Measurements from ENCODE around the gene SNX25.
A peak's percentile ranks its signal among the peaks of the same experiment; 100 is the strongest.
"Not testable (repeated sequence)": the region's sequence is repeated elsewhere in the genome, so short reads cannot be mapped to it uniquely, and the experiment has no call there.

SNX25 gene

DNA sequence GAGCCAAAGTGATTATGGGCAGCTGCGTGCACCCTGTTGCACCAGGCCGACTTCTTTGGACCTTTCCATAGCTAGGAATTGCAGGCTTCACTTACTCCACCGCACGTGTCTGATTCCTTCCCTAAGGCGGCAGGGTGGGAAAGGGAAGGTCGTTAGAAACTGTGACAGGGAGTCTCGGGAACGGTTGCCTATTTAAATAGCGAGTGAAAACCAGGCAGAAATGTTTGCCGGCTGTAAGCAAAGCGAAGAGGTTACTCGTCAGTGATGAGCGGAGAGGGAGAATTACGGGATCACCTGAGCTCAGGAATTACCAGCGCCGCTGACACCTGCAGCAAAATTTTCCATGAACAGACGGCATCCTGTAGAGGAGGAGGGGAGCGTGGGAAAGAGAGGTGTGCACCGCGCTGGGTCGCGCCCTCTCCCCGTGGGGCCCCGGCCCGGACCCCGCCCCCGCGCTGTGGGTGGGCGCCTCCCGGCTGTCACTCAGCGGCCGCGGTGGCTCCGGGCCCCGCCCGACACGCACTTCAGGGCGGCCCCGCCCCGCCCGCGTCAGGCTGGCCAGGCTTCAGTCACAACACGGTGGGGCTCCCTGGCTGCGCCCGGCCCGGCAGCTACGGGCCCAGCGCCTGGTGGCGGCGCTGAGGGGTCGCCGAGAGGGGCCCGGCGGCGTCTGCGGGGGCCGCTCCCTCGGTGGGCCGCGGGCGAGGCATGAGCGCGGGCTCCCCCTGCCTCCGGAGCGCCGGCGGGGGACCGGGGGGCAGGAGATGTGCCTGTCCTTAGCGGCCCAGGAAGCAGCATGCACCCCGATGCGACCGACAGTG, at the start of gene SNX25:
Gene SNX25, plus strand, starts transcription at position 568 of the 821 bp plus-strand sequence. Its CDS starts 229 bp downstream, at position 797.
- peak in 57 of 58 donors; percentile 3 to 89 (median 79) for DNase-seq

DNA sequence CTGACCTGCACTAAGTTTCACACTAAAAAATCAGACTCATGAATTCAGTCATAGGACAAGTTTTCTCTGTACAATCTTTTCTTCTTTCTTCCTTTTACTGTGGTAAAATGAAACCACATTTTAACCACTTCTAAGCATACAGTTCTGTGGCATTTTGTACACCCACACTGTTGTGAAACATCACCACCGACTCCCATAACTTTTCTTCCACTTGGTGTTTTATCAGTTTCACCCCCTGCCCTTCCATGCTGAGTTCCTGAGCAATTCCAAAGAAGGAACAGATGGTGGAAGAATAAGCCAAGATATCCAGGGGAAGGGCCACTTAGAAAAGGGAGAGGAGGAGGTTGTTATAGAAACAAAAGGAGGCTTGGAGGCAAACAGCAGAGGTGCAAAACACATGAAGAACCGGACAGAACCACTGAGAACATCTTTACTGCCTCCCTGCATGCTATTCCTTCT, 43.8 kb upstream of the SNX25 start:
- no peak for DNase-seq

DNA sequence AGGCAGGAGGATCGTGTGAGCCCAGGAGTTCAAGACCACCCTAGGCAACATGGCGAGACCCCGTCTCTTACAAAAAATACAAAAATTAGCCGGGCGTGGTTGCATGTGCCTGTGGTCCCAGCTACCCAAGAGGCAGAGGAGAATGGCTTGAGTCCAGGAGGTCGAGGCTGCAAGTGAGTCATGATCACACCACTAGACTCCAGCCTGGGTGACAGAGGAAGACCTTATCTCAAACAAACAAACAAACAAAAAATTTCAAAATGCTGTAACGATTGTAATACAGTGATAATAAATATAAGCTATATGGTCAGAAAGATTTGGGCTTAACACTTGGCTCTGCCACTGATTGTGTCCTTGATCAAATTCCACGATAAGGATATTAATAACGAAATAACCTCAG, 42.2 kb upstream of the SNX25 start:
- DNase-seq, result no peak

DNA sequence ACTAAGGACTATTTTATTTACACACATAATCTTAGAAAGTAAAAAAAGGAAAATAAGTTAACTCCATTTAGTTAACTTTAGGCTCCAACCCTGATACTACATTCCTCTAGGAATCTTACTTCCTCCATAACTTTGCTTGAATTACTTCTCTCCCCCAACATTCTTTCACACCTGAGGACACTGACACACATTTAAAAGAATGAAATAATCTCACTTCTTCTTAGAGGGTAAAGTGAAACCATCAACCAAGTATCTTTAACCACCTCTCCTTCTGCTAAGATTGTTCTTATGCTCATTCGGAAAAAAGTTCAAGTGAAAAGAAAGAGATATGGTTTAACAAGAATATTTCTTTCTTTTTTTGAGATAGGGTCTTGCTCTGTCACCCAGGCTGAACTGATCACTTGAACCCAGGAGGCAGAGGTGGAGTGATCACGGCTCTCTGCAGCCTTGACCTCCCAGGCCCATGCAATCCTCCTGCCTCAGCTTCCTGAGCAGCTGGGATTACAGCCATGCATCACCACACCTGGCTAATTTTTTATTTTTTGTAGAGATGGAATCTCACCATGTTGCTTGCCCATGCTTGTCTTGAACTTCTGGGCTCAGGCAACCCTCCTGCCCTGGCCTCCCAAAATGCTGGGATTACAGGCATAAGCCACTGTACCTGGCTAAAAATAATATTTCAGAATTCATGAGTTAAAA, 37.9 kb upstream of the SNX25 start:
- no peak for DNase-seq

DNA sequence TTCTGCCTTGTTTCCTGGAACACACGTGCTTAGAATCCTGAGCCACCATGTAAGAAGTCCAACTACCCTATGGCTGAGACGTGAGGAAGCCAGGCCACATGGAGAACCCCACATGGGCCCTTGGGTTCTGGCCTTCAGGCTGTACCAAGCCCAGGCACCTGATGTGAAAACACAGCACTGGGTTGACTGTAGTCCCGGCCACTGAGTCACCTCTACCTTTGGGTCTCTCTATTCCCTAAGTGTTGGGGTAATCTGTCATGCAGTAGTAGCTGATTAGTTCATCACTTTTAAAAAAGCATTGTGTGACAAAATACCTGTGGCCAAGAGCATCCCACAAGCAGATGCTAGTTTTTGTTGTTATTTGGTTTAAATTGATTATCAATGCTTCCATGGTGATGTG, 29.9 kb upstream of the SNX25 start:
- no peak for DNase-seq

DNA sequence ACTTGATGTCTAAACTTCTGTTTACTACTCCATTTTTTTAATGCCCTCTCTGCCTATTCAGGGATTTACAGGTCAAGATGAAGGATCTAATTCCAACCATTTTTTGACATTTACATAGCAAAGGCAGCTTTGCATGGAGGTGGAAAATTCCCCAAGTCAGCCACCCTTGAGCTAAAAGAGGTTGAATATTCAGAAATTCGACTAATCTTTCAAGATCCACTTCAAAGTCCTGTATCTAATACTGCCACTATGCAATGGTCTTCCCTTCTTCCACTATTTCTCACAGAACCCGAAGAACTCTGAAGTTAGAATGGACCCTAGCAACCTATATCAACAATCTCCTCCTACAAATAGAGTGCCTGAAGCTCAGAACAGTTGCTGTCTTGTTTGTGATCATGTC, 27.2 kb upstream of the SNX25 start:
- no peak for DNase-seq

DNA sequence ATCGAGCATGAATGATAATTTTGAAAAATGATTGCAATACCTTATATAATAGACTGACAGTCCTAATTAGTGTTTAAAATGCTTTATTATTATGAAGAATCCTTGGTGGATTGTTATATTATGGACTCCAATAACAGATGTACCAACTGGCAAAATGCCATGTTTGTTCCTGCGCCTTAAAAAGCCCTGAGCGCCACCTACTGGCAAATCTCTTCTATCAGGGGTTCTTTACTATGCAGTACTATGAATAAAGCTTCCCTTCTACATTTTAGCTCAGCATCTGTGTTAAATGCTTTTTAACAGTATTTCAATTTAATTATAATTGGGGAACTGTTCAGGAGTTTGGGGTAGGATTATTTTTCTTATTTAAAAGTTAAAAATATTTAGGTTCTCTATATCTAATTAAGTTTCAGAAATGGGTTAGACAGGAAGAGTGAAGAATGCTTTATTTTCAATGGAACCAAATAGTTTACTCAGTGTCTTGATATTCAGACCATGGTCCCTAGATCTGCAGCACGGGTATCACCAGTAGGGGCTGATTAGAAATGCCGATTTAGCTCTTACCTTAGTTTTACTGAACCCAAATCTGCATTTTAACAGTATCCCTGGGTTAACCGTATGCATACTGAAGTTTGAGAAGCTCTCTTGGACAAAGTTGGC, 25.6 kb upstream of the SNX25 start:
- peak in 50 of 58 donors; percentile 1 to 84 (median 42) for DNase-seq

DNA sequence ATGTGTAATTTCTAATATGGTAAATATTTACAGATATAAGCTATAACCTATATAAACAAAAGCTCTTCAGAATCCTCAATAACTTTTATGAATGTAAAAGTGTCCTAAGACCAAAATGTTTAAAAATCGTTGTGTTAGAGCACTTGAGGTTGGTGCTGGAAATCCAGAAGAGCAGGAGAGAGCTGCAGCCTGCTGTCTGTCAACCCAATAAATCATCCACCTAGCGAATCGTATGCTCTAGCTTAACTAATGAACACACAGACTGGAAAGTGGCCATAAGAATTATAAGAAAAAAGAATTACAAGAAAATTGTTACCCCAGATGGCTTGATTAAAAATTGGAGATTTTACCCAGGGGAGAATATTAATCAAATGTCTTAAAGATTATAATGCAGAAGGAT, 22.6 kb upstream of the SNX25 start:
- no peak for DNase-seq

DNA sequence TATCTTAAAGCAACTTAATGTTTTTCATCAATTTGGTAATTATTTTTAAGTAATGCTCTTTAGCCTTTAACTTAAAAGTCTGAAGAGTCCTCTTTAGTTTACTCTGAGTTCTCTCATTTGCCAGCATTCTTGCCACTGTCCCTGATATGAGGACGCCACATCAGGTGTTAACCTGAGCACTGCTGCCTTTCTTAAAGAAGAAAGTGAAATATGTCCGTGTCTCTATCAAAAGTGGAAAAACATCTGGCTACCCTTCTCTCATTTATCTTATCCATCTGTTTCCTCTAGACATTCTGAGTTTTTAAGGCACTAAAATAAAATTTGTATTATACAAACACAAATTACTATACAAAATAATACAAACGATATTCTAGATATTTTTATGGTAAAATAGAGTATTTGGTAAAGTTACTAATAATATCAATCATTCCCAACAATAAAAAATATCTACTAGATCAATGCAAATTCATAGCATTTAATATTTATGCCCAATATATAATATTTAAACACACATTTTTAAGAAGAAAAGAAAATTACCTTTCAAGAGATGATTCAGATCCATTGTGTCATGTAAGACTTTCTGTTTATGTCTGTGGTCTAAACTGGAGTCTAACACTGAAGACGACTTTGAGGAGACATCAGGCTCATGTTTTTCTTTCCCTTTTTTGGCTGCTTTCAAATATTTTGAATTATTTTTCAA, 19.6 kb upstream of the SNX25 start:
- DNase-seq, result no peak

DNA sequence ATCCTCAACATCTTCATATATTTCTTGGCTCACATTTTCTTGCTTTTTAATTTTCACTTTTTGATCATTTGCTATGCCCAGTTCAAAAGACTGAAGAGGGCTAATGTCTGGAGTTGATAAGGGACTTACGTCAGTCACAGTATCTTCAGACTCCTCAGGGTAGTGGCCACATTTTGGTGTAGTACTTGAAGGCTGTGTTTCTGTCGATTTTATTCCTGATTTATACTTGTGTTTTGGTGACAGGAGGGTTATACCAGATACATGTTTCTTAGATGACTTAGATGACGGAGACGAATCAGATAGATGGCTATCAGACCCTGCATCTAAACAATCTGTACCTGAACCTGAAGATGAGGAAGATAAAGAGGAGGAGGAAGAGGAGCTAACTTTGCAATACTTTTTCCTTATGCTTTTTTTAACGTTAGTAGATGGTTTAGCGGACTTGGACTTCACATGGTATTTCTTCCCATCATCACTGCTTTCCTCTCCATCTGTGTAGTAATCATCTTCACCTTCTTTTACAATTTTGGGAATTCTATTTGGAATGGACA, 19.0 kb upstream of the SNX25 start:
- DNase-seq, result no peak

DNA sequence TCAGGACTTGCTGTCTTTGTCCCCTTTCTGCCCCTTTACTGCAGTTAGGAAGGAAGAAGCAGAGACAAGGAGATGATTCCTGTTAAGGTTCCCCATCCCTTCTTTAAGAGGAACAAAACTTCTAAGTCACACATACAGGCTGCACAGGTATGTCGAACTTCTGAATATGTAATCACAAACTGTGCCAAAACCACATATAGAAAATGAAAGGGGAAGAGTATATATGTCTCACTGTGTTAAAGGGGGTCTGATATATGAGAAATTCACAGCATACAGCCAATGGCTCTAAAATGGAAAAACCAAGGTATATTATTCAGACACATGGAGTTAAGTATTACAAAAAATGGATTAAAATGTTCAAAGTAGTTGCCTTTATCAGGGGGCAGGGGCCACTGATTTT, 17.3 kb upstream of the SNX25 start:
- DNase-seq, result no peak

DNA sequence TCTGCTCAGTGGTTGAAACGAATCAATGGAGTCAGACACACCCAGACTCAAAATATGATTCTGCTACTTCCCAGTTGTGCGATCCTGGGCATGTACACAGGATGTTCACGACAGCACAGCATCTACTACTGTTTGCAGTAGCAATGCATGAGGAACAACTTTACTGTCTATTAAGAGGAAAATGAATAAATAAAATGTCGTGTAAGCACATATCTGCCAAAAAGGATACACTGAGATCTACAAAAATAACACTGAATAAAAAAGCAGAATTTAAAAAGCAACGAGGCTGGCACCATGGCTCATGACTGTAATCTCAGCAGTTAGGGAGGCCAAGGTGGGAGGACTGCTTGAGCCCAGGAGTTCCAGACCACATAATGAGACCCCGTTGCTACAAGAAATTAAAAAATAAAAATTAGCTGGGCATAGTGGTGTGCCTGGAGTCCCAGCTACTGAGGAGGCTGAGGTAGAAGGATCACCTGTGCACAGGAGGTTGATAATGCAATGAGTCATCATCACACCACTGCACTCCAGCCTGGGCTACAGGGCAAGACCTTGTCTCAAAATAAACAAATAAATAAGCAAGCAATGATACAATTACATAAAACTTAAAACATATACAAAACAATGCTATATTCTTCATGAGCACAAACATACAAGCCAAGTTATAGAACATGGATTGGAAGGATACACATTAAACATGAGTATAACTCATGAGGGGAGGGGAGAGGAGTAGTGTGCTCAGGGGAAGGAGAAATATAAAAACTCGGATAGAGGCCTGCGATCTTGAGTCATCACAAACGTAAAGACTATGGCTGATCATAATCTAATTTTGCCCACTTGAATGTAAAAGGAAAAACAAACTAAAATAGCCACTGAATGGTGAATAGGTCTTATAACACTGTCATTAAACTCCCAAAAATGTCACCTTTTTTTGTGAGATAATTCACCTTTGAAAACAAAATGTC, 14.2 kb upstream of the SNX25 start:
- DNase-seq, result no peak

DNA sequence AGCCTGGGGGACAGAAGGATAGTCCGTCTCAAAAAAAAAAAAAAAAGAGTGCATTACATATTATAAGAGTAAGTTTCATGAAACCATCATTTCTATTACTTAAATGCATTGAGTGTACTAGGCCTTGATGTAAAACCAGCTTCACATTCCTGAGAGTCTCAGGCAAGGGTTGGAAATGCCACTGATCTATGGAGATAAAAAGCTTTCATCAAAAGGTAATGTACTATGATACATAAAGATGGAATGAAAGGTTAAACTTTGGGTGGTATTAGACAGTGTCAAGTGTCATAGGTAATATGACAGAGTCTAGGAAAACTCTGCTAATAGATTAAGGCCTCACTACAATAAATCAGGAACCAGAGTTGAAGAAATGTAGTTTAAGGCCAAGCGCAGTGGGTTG, 13.0 kb upstream of the SNX25 start:
- no peak for DNase-seq

DNA sequence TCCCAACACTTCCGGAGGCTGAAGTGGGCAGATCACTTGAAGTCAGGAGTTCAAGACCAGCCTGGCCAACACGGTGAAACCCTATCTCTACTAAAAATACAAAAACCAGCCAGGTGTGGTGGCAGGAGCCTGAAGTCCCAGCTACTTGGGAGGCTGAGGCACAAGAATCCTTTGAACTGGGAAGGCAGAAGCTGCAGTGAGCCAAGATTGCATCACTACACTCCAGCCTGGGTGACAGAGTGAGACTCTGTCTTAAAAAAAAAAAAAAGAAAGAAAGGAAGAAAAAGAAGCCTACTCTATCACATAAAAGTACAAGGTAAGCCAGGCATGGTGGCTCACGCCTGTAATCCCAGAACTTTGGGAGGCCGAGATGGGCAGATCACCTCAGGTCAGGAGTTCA, 11.2 kb upstream of the SNX25 start:
- not testable (repeated sequence) for DNase-seq

DNA sequence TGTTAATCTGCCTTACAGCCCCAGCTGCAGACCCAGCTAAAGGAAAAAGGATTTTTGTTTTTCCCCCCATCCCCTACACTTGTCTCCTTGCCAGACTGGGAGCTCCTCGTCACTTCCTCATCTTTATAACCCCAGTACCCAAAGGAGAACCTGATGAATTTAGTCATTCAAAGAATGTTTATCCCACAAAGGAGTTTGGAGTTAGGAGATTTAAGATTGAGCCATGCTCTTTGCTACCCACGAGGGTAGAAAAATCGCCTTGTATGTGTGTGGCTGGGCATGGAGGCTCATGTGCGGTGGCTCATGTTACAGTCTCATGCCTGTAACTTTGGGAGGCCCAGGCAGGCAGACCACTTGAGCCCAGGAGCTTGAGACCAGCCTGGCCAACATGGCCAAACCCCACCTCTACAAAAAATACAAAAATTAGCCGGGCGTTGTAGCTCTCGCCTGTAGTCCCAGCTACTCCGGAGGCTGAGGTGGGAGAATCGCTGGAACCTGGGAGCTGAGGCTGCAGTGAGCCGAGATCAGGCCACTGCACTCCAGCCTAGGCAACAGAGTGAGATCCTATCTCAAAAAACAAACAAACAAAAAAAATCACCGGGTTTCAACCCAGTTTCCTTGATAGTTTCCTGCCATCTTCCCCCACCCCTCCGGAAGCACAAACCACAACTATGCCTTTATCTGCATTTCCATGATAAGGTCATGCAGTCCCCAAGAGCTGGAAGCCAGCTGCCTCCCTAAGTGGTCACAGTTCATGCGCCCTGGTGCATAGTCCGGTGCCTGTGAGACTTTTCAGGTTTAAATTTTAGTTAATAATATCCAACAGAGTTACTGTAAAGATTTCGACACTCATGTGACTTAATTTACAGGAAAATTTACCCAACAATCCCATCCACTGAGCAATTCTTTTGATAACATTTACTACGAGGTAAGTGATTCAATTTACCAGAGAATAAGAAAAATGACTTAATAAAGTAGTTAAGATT, 7.1 kb upstream of the SNX25 start:
- peak in 1 of 58 donors; percentile 8 for DNase-seq

DNA sequence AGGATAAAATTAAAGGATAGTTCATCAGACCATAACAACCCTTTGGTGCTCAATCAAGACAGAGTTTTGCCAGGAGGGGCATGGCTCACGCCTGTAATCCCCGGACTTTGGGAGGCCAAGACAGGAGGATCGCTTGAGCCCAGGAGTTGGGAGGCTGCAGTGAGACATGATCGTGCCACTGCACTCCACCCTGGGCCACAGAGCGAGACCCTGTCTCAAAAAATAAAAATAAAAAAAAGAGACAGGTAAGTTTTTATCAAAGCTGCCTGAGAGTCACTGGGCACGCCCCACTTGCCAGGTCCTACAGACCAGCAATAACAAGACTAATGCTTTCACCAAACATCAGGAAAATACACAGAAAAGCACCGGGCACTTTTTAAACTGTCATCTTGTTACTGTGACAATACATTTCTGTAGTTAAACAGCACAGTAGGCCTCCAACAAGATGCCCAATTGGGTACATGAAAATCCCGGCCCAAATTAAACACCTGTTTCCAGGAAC, 6.4 kb upstream of the SNX25 start:
- DNase-seq, result peak in 2 of 58 donors; percentile 17 to 20

DNA sequence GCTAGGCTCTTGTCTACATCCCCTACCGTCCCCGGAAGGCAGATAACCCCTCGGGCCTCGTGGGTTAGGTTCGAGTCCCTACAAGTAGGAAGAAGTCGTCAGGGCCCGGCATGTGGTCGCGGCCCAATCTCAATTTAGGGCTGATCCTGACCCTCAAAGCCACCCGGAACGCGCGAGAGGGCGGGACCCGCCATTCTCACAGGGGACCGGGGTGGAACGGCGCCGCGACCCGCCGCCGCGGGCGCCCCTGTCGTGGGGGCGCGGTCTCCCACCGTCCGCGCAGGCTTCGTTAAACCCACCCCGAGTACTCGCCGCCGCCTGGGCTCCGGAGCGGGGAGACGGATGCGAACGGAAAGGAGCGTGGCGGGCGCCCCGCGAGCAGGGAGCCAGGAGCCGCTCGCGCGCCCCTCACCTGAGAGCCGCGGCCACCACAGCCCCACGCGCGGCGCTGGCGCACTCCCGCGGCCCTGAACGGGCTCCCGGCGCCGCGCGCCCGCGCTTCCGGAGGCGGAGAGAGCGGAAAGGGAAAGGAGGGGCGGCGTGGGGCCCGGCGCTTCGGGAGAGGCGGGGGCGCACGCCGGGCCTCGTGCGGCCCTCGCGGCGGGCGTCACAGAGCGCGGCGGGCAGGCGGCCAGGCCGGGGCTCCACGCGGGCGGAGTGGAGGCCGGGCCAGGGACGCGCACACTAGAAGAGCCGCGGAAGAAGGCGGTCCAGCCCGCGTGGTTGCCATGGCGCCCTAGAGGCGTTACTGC, 5.7 kb upstream of the SNX25 start, which contains the start of gene CFAP97:
Gene CFAP97, minus strand, starts transcription at position 515 of the 752 bp plus-strand sequence. CDS start 12,804 bp downstream, outside the sequence.
- peak; percentile 22 to 93 (median 85) for DNase-seq

Data from anterior cingulate cortex (tissue), 58 donors.